Measurements from ENCODE around the gene WEE2.
A peak's percentile ranks its signal among the peaks of the same experiment; 100 is the strongest.

Gene WEE2

GRCh38 chr7:141712603-141713255, 4.6 kb downstream of the WEE2 start:
- H3K27me3 Mint-ChIP-seq: no peaks in the 10 kb centered on the region

GRCh38 chr7:141713890-141714289, 5.7 kb downstream of the WEE2 start:
- no peak for ATAC-seq (replicated peaks)
- no peak overlapping the region for H3K4me3 Mint-ChIP-seq

More at GRCh38 chr7:141712603-141713255, 4.6 kb downstream of the WEE2 start:
- DNase-seq: no peak
- Mint-ChIP-seq H3K9me3 (no peaks in the 10 kb centered on the region), H3K4me3 (no peak overlapping the region), H3K27ac (no peak overlapping the region), H3K36me3 (no peaks in the 10 kb centered on the region), H3K4me1 (peaks cover 0 to 2% of the 10 kb centered on the region in 2 donors)
- ATAC-seq (replicated peaks): no peak

GRCh38 chr7:141714571-141714970, 6.4 kb downstream of the WEE2 start:
- H3K36me3 Mint-ChIP-seq: no peaks in the 10 kb centered on the region
- no peak overlapping the region for H3K27ac Mint-ChIP-seq
- ATAC-seq (replicated peaks): no peak

More at GRCh38 chr7:141713890-141714289, 5.7 kb downstream of the WEE2 start:
- no peaks in the 10 kb centered on the region for H3K27me3 Mint-ChIP-seq
- H3K9me3 Mint-ChIP-seq: no peaks in the 10 kb centered on the region
- no peaks in the 10 kb centered on the region for H3K36me3 Mint-ChIP-seq
- no peak overlapping the region for H3K27ac Mint-ChIP-seq
- DNase-seq: no peak
- peaks cover 0 to 4% of the 10 kb centered on the region in 2 donors for H3K4me1 Mint-ChIP-seq

GRCh38 chr7:141715018-141715417, 6.9 kb downstream of the WEE2 start:
- Mint-ChIP-seq H3K9me3 (no peaks in the 10 kb centered on the region), H3K27me3 (no peaks in the 10 kb centered on the region), H3K27ac (no peak overlapping the region), H3K4me1 (peaks cover 0 to 4% of the 10 kb centered on the region in 2 donors), H3K4me3 (no peak overlapping the region), H3K36me3 (no peaks in the 10 kb centered on the region)
- DNase-seq: no peak
- no peak for ATAC-seq (replicated peaks)

More at GRCh38 chr7:141714571-141714970, 6.4 kb downstream of the WEE2 start:
- no peak for DNase-seq
- Mint-ChIP-seq H3K9me3 (no peaks in the 10 kb centered on the region), H3K4me3 (no peak overlapping the region), H3K4me1 (peaks cover 0 to 4% of the 10 kb centered on the region in 2 donors), H3K27me3 (no peaks in the 10 kb centered on the region)

GRCh38 chr7:141715794-141716689, 7.9 kb downstream of the WEE2 start:
- peaks cover 0 to 4% of the 10 kb centered on the region in 2 donors for H3K4me1 Mint-ChIP-seq

GRCh38 chr7:141717450-141717849, 9.3 kb downstream of the WEE2 start:
- Mint-ChIP-seq H3K4me3 (no peak overlapping the region), H3K27ac (no peak overlapping the region), H3K36me3 (no peaks in the 10 kb centered on the region), H3K4me1 (peaks cover 0 to 4% of the 10 kb centered on the region in 2 donors), H3K9me3 (no peaks in the 10 kb centered on the region), H3K27me3 (no peaks in the 10 kb centered on the region)
- DNase-seq: no peak
- no peak for ATAC-seq (replicated peaks)

More at GRCh38 chr7:141715794-141716689, 7.9 kb downstream of the WEE2 start:
- Mint-ChIP-seq H3K27me3 (no peaks in the 10 kb centered on the region), H3K27ac (no peak overlapping the region), H3K9me3 (no peaks in the 10 kb centered on the region), H3K36me3 (no peaks in the 10 kb centered on the region), H3K4me3 (no peak overlapping the region)
- no peak for ATAC-seq (replicated peaks)
- no peak for DNase-seq

GRCh38 chr7:141722529-141722928, 14.4 kb downstream of the WEE2 start:
- no peaks in the 10 kb centered on the region for H3K36me3 Mint-ChIP-seq
- no peaks in the 10 kb centered on the region for H3K9me3 Mint-ChIP-seq
- H3K27me3 Mint-ChIP-seq: no peaks in the 10 kb centered on the region
- no peak for DNase-seq
- no peak overlapping the region for H3K27ac Mint-ChIP-seq
- ATAC-seq (replicated peaks): no peak
- peaks cover 0 to 4% of the 10 kb centered on the region in 2 donors for H3K4me1 Mint-ChIP-seq
- H3K4me3 Mint-ChIP-seq: no peak overlapping the region

- Mint-ChIP-seq H3K27me3 (no peaks in the 10 kb centered on the region), H3K9me3 (no peaks in the 10 kb centered on the region)
Measured at GRCh38 chr7:141729020-141729419, 20.9 kb downstream of the WEE2 start.

GRCh38 chr7:141731476-141732149, 23.5 kb downstream of the WEE2 start:
- H3K4me1 Mint-ChIP-seq: no peaks in the 10 kb centered on the region
- H3K27ac Mint-ChIP-seq: no peak overlapping the region
- no peak for DNase-seq
- peak overlapping the region in 1 of 2 donors; percentile 3 for H3K4me3 Mint-ChIP-seq
- H3K9me3 Mint-ChIP-seq: no peaks in the 10 kb centered on the region
- no peak for ATAC-seq (replicated peaks)
- no peaks in the 10 kb centered on the region for H3K36me3 Mint-ChIP-seq
- H3K27me3 Mint-ChIP-seq: no peaks in the 10 kb centered on the region

More at GRCh38 chr7:141729020-141729419, 20.9 kb downstream of the WEE2 start:
- ATAC-seq (replicated peaks) (no peak), DNase-seq (no peak)
- no peak overlapping the region for H3K4me3 Mint-ChIP-seq
- H3K27ac Mint-ChIP-seq: no peak overlapping the region
- H3K4me1 Mint-ChIP-seq: no peaks in the 10 kb centered on the region
- no peaks in the 10 kb centered on the region for H3K36me3 Mint-ChIP-seq

GRCh38 chr7:141737118-141737835, 29.1 kb downstream of the WEE2 start:
- H3K4me1 Mint-ChIP-seq: peaks cover 12 to 19% of the 10 kb centered on the region in 2 donors
- no peaks in the 10 kb centered on the region for H3K27me3 Mint-ChIP-seq
- H3K36me3 Mint-ChIP-seq: peaks cover 15 to 23% of the 10 kb centered on the region in 2 donors
- no peaks in the 10 kb centered on the region for H3K9me3 Mint-ChIP-seq
- no peak for DNase-seq
- H3K4me3 Mint-ChIP-seq: peak overlapping the region; percentile 96 to 98
- peak overlapping the region; percentile 98 for H3K27ac Mint-ChIP-seq
- no peak for ATAC-seq (replicated peaks)

- Mint-ChIP-seq H3K36me3 (peaks cover 21 to 30% of the 10 kb centered on the region in 2 donors), H3K4me1 (peaks cover 15 to 25% of the 10 kb centered on the region in 2 donors), H3K27ac (peak within 1 kb of the TSS; percentile 98), H3K4me3 (peak within 1 kb of the TSS; percentile 96 to 98), H3K9me3 (no peaks in the 10 kb centered on the region), H3K27me3 (no peaks in the 10 kb centered on the region)
- ATAC-seq (replicated peaks): peak; percentile 88 to 90
- DNase-seq: peak; percentile 92
Measured at GRCh38 chr7:141737836-141738591, 29.9 kb downstream of the WEE2 start, which contains the start of gene SSBP1. Gene SSBP1, plus strand, starts transcription at chr7:141738358. Its CDS starts 809 bp downstream, at chr7:141739167.

GRCh38 chr7:141738592-141739013, 30.4 kb downstream of the WEE2 start:
- peaks cover 15 to 31% of the 10 kb centered on the region in 2 donors for H3K4me1 Mint-ChIP-seq
- H3K36me3 Mint-ChIP-seq: peaks cover 26 to 36% of the 10 kb centered on the region in 2 donors
- no peaks in the 10 kb centered on the region for H3K9me3 Mint-ChIP-seq
- H3K27ac Mint-ChIP-seq: peak overlapping the region; percentile 98
- H3K4me3 Mint-ChIP-seq: peak overlapping the region; percentile 96 to 98
- ATAC-seq (replicated peaks) (no peak), DNase-seq (no peak)
- H3K27me3 Mint-ChIP-seq: no peaks in the 10 kb centered on the region

- DNase-seq: no peak
- Mint-ChIP-seq H3K4me1 (peaks cover 17 to 37% of the 10 kb centered on the region in 2 donors), H3K27me3 (no peaks in the 10 kb centered on the region), H3K9me3 (no peaks in the 10 kb centered on the region), H3K4me3 (peak overlapping the region; percentile 96 to 98), H3K36me3 (peaks cover 29 to 42% of the 10 kb centered on the region in 2 donors), H3K27ac (peak overlapping the region; percentile 81)
- ATAC-seq (replicated peaks): no peak
Measured at GRCh38 chr7:141739250-141739649, 31.1 kb downstream of the WEE2 start.
